ENCODE measurements around the gene NGF. TPM values are rescaled to one million over a fixed set of nuclear protein-coding genes. Genes with fewer than 3 reads are reported as not detected.

Gene NGF
- total and polyA plus RNA-seq, 9 of the 15 experiments (the other 6 are each of a cell fraction or from before 2014, with no cell fraction given) = not detected

- intact Hi-C loops (cut with micrococcal nuclease) (no loop called here), in situ Hi-C loops (cut with MboI) (no loop called here)
- Histone ChIP-seq H4K20me1 (replicated peaks; ENCODE audit: control insufficient read depth, insufficient read depth, low read length) (no peaks in the 10 kb centered on the region), H3K9ac (ENCODE audit: insufficient read depth in 1 of 2, low read depth in 2 of 2, low read length in 2 of 2) (no peak overlapping the region), H3K9me1 (ENCODE audit: control insufficient read depth, insufficient read depth, low read length) (no peaks in the 10 kb centered on the region), H3K27ac (ENCODE audit: extremely low read depth, low read depth, low read length) (no peak overlapping the region), H3K4me3 (no peak overlapping the region), H3K27me3 (ENCODE audit: control insufficient read depth in 2 of 2, insufficient read depth in 2 of 2, low read length in 2 of 2) (peaks cover 14 to 25% of the 10 kb centered on the region in 2 experiments), H3K36me3 (ENCODE audit: control insufficient read depth, insufficient read depth, low read length) (no peaks in the 10 kb centered on the region), H3K4me1 (replicated peaks in 1 of 2; ENCODE audit: control insufficient read depth in 2 of 2, insufficient read depth in 2 of 2, low read length in 2 of 2) (no peaks in the 10 kb centered on the region), H3K79me2 (ENCODE audit: control insufficient read depth, insufficient read depth, low read length) (no peaks in the 10 kb centered on the region), H3K4me2 (ENCODE audit: insufficient read depth, low read length) (no peak overlapping the region), H2AFZ (ENCODE audit: low read depth, low read length) (no peak overlapping the region), H3K9me3 (replicated peaks; ENCODE audit: control insufficient read depth, insufficient read depth, low read depth, low read length) (no peaks in the 10 kb centered on the region)
- no peak for ATAC-seq
- no peak for DNase-seq (ENCODE audit: extremely low read depth in 1 of 4, low spot score in 3 of 4)
- CTCF ChIA-PET (ENCODE audit: low intra/inter-chr PET ratio) = no interaction called here
- POLR2A ChIA-PET = interaction anchor here (0.6 to 0.8 kb wide), 3 partner anchors 11 to 18 kb away, joined by 3 to 4 read pairs (median 3); no protein-coding TSS in a partner anchor
- FAIRE-seq = no peak
- 0% methylated on average over 1 of the region's 1 CpG for WGBS (ENCODE audit: insufficient coverage, low coverage, missing lambda C conversion rate)
- no TSS peak for BruUV-seq (replicated peaks)
- TF ChIP-seq HBP1 (CRISPR knock-in tag; IDR thresholded peaks at IDR 0.05) = no peak
- TF ChIP-seq NR0B1 (IDR thresholded peaks at IDR 0.05; ENCODE audit: partially characterized antibody) = no peak
- TF ChIP-seq CTBP1 (IDR thresholded peaks at IDR 0.05; ENCODE audit: borderline replicate concordance) = no peak
- no peak for TF ChIP-seq SETDB1 (IDR thresholded peaks at IDR 0.05; ENCODE audit: low read length)
- no peak for TF ChIP-seq ZNF41 (CRISPR knock-in tag; conservative IDR thresholded peaks at IDR 0.05)
- no peak for TF ChIP-seq NCOA2 (IDR thresholded peaks at IDR 0.05; ENCODE audit: partially characterized antibody in 2 of 2)
- TF ChIP-seq RBM34 (IDR thresholded peaks at IDR 0.05; ENCODE audit: borderline replicate concordance, insufficient read depth, low read length) = no peak
- TF ChIP-seq ZNF311 (CRISPR knock-in tag; IDR thresholded peaks at IDR 0.05) = no peak
- no peak for TF ChIP-seq ETV1 (tag; conservative IDR thresholded peaks at IDR 0.05; ENCODE audit: low read depth)
- no peak for TF ChIP-seq TCF7 (IDR thresholded peaks at IDR 0.05; ENCODE audit: borderline replicate concordance)
- no peak for TF ChIP-seq ZBTB33 (CRISPR knock-in tag; IDR thresholded peaks at IDR 0.05)
These were observed 48.1 kb downstream of the NGF start for GRCh38 chr1:115289940-115290339.
